GM21390 (cell line): ENCODE results near the gene ITGBL1.
A peak's percentile ranks its signal among the peaks of the same experiment; 100 is the strongest.

ENCODE experiments used
- ATAC-seq: cut with Tn5 transposase; IDR thresholded peaks from one replicate; pipeline ENCODE4 v1.9.1; 2021; ENCODE audit not compliant: unreplicated experiment

The ITGBL1 gene, protein sequence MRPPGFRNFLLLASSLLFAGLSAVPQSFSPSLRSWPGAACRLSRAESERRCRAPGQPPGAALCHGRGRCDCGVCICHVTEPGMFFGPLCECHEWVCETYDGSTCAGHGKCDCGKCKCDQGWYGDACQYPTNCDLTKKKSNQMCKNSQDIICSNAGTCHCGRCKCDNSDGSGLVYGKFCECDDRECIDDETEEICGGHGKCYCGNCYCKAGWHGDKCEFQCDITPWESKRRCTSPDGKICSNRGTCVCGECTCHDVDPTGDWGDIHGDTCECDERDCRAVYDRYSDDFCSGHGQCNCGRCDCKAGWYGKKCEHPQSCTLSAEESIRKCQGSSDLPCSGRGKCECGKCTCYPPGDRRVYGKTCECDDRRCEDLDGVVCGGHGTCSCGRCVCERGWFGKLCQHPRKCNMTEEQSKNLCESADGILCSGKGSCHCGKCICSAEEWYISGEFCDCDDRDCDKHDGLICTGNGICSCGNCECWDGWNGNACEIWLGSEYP

DNA sequence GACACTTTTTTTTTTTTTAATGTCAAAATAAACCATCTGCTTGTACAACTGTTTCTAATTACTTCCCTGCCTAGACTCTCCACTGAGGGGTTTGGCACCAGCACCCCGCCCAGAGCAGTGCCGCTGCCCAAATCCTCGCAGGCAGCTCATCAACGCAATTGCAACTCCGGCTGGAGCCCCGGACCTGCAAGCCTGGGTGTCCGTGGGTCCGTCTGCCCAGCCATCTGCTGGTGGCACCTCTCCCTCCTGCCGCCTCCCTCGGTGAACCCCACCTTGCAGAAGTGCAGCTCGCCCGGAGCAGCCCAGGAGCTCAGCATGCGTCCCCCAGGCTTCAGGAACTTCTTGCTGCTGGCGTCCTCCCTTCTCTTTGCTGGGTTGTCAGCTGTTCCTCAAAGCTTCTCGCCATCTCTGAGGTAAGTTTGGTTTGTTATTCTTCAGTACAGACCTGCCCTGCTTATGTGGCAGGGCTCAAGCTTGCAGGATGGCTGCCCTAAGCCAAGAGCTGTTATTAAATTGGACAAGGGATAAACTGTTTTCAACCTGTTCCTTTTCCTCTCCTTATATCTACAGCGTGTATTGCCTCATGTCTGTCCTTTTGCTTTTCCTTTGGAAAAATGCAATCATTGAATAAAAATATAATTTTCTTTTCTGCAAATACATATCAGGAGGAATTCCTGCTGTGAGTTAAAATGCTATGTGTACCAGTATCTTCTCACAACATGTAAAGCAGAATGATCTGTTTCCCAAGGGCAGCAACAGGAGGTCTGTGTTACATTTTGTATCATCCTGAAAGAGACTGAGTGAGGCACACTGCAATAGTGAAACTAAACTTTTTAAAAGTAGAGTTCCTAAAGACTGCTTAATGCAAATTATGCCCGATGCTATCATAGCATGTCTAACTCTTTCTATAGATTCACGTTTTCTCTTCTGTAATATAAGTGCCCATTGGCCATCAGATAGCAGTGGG, at the start of gene ITGBL1:
Gene ITGBL1 (plus strand): TSS at position 157 of the 967 bp plus-strand sequence. CDS start 159 bp downstream, at position 316.
- peak; percentile 99 for ATAC-seq

DNA sequence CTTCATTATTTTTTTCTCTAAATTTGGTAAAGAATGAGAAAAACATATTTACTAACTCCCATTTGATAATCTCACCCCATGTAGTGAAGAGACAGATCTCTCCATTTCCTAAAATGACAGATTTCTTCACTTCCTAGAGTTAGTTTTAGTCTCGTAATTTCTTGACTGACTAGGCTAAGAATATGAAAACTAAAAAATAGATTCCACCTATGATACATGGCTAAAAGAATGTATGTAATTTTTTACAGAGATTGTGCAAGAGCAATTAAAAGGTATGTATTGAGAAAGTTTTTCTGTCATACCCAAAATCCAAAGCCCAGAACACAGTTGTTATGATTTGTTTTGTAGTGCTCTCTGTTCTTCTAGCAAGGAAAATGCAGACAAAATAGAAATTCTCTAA, 45.7 kb upstream of the ITGBL1 start:
- ATAC-seq = no peak

DNA sequence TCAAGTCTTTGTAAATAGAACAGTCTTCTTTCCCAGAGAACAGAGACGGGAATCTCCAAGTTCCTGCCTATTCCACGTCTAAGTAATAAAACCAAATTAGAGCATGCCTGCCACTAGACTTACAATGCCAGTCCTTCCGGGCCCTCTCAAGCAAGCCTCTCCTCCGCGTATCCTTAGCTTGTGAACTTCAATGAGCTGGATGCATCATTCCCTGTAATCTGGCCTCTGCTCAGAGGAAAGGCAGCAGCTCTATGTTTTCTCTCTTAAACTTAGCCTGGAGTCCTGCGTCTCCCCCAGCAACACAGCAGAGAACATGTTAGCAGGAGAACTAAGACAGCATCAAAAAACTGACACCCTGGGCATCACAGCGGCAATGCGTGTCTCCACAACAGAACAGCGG, 44.3 kb upstream of the ITGBL1 start:
- ATAC-seq = no peak

DNA sequence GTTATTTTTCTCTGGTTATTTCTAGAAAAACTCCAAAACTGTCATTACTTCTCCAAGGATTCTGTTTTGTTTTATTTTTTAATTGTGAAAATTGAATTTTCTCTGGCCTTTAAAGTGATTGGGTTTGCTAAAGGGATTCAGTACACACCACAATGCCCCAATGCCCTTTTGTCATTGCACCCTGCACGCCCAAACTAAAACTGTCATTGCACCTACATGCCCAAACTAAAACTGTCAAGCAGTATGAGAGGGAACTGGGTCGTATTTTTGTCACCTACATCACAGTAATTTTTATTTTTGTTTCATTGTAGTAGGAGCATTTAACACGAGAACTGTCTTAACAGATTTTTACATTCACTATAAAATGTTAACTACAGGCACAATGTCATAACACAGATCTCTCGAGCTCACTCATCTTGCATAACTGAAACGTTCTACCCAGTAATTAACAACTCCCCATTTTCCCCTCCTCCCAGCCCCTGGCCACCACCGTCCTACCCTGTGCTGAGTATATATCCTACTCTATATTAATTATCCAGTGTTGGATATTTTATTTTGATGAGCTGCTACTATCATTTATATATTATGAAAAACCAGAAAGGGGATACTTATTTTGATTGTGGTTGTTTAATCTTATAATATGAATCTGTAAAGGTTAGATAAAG, 43.4 kb upstream of the ITGBL1 start:
- no peak for ATAC-seq

DNA sequence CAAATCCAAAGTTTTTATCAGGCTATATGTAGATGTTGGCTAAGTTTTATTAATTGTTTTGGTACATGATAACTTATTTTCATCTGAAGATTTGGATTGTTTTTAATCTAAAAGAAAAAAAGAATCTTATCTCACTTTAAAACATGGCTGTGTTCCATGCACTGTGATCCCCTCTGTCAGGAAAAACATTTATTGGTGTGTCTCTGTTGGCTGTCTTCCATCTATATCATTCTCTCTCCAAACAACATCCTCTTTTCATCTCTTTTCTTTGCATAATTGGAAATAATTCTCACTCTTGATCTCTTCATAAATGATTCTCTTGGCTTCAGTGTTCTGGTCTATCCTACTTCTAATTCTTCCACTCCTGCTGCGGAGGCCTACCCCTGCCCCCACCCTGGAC, 40.4 kb upstream of the ITGBL1 start:
- no peak for ATAC-seq

DNA sequence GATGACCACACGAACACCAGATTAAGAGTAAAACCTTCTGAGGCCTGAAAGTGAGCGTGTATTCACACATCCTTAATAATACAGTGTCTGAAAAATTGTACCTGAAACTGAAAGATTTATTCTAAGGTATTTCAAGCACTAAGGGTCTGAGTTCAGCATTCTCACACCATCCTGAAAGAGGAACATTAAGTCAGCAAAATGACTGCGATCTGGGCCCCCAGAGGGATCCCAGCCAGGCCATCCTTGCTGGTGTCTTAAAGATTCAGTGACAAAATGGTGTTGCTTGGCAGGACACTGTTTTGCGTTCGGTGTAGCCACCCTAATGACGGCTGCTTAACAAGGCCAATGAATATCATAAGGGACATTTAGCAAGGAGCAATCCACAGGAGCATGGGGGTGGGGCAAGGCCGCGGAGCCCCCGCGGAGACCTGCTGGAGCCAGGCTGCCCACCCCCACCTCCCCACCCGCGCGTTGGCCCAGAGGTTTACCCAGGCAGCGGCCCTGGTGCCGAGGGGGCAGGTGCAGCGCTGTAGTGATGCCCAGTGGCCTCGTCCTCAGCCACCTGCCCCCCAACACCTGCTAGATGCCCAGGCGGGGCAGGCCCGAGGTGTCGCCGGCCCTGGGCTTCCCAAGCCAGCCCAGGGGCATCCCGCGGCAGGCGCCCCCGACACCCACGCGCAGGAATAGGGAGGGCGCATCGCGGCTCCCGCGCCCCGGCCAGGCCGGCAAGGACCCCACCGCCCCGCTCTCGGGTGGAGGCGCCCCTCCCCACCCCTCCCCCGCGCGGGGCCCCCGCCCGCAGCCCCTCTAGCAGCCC, 36.9 kb upstream of the ITGBL1 start:
- peak; percentile 78 for ATAC-seq

DNA sequence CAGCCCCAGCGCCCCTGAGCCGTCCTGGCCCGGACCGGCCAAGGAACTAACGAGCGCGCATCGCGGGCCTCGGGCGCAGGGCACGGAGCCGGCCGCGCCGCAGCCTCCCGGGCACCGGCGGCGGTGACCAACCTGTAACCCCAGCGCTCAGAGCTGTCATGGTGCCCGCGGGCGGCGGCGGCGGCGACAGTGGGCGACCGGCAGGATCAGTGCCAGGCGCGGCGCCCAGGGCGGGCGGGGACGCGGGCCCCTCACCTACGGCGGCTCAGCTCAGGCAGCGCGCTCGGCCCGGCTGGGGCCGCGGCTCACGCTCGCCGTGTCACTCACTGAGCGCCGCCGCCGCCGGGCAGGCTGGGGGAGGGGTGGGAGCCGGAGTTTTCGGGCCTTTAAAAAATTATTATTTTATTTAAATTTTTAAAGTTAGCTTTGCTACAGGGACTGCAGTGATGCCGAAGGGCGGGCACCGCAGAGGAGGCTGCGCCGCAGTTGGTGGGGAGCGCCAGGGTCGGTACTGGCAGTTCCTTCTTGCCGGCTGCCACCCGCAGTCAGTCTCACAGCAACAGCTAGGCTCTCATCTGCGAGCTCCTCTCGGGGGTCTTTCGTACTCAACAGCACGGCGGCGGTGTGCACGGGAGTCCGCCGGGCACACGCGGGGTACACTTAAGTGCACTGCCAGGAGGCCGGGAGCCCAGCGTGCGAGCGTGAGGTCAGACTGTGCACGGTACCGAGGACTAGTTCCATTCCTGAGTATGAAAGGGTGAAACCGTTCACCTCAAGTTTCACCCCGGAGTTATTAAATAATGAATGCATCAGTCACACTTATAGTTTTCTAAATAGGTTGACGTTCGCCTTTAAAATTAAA, 36.1 kb upstream of the ITGBL1 start, which contains the start of gene NALCN:
Gene NALCN (minus strand): TSS at position 328 of the 862 bp plus-strand sequence. CDS start 17,382 bp downstream, outside the sequence.
- ATAC-seq = peak; percentile 44

DNA sequence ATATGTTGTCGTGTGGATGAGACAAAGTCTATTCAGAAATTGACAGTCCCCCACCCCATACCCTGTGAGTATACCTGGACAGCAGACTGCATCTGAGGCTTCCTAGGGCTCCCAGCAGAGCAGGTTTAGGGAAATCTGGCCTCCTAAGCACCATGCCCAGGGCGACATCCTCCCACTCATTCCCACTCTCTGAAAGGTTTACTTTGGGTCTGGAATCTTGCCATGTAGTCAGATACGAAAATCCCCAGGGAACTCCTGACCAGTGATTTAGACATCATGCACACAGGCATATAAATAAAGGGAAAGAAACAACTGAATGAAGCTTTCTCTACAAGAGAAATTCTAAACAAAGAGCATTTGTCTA, 35.5 kb upstream of the ITGBL1 start:
- ATAC-seq = no peak

DNA sequence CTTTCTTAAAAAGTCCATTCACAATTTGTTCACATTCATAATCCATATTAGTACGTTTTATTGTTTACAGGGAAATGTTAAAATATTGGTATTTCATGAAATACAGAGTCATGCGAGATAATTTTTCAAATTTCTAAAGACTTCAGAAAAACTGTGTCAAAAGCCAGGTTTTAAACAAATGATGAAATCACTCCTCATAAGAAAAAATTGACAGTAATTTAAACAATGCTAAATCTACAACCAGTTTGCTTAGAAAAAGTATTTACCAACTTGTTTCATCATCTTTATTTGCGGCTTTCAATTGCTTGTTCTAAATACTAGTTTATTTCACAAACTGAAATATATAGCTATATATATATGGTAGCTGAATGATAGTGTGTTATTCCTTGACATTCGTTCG, 35.0 kb upstream of the ITGBL1 start:
- no peak for ATAC-seq

DNA sequence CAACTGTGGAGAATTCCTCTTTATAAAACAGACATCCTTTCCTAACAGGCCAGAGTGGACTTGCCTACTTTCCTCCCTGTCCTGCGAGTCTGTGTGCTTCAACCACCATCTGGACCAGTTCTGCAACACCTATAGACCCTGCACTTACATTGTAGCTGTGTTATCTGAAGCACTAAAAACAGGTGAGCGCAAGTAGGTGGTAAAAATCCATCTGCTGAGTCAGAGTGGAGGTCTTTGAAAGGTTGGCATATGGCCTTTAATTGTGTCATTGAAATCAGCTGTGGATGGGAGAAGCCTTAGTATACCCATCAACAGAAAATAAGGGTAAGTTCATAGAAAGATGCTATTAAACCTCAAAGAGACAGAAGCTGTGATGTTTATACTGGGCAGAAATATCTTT, 28.6 kb upstream of the ITGBL1 start:
- no peak for ATAC-seq

DNA sequence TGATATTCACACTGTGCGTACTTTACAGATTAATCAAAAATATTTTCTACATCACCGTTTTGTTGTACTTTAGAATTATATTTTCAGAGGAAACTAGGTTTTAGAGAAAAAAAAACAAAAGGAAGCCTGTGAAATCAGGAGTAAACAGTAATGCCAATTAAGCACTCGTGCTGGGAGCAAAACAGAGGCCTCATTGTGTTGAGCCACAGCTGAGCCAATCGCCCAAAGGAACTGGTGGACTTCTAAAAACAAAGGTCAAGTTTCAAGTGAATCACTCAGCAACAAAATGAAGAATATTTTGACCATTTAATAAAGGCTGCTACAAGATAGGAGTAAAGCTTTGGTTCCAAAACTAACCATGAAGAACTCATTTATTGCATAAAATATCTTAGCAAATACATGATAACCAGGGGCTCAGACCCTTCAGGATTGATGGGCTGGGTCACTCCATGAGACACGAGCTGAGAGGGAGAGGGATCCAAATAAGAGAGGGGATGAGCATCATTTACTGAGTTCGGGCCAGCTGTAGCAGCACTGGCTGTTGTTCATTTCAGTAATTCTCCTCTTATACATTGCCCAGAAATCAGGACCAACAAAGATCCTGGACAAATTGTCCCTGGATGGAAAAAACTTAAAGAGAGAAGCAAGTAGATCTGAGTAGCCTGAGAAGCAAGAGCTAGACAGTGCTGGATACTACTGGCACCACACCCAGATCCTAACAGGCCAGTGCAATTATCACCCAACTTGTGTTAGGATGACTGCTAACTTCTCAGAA, 27.9 kb upstream of the ITGBL1 start:
- ATAC-seq = no peak

DNA sequence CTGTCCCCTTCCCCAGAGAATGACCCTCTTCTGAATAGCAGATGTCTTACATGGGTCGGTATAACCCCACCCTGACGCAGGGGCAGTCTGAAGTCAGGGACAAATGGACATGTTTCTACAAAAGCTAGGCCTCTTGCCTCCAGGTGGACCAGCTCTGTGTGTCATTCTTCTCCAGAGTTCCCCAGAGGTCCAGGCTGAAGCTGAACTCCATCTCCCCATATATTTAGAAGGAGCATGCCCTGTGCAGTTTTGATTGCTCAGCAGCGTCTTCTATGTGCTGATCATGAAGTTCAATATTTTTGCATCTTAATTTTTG, 27.4 kb upstream of the ITGBL1 start:
- ATAC-seq = no peak

DNA sequence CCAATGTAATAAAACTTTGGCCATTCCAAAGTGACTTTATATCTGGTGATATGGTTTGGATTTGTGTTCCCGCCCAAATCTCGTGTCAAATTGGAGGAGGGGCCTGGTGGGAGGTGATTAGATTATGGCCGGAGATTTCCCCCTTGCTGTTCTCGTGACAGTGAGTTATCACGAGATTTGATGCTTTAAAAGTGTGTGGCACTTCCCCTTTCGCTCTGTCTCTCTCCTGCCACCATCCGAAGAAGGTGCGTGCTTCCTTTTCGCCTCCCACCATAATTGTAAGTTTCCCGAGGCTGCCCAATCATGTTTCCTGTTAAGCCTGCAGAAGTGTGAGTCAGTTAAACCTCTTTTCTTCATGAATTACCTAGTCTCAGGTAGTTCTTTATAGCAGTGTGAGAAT, 26.9 kb upstream of the ITGBL1 start:
- no peak for ATAC-seq

DNA sequence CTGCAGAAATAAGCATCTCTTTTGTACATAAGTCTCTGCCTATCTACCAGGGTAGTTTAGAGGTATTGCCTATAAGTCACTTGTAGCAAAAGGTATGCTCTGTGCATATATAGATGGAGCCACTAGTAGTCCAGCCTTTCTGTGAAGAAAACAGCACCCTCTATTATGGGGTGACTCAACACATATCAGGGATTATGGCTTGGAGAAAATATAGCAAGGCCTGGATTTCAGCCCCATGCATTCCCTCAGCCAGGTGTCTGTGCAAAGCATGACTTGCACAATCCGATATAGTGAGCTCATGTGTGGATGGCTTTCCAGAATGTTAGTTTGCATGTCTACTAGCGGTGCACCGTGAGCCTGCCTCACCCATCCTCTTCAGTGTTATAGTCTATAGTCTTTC, 22.7 kb upstream of the ITGBL1 start:
- ATAC-seq = no peak

DNA sequence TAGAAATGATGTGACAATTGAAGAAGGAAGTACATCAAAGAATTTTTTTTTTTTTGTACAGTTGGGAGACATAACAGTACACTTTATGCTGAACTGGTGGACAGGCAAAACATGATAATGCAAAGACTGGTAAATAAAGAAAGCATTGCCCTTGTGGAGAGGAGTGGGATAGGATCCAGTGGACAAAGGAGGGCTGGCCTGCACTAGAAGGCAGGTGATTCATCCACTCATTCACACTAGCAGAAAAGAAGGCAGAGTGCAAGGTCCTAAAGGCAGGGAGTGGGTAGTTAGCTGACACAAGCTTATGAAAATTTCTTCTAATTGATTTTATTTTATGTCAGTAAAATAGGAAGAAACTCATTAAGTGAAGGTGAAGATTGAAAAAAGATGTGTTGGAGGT, 18.6 kb upstream of the ITGBL1 start:
- ATAC-seq = no peak

DNA sequence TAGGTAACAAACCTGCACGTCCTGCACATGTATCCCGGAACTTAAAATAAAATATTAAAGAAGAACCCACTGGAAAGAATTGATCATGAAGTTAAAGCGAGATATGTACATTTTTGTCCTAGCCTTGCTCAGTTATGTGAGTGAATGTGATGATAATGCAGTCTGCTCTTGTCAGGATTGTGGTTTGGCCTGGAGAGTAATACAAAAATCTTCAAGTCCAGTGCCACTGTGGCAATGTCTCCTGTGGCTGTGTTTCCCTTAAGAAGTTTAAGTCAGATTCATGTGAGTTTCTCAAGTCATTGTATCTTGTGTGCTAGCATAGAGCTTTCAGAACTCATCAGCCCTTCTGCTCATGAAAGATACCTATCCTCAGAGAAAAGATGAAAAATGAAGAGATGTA, 18.0 kb upstream of the ITGBL1 start:
- no peak for ATAC-seq

DNA sequence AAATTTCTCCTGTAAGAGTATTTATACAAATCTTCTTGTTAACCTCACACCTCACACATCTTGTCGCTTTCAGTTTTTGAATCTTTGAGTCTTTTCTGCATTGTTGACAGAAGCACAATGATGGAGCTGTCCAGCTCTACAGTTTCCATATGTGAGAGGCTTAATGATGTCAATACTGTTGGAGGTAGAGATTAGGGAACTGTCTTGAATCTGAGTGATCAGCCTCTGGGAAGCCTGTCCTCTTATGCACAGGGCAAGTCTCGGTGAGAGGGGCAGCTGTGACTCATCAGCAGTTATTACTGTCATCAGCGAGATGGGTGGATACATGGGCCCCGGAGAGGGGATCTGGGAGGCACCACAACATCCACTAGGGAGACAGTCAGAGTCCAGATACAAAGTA, 4.6 kb upstream of the ITGBL1 start:
- ATAC-seq = no peak

DNA sequence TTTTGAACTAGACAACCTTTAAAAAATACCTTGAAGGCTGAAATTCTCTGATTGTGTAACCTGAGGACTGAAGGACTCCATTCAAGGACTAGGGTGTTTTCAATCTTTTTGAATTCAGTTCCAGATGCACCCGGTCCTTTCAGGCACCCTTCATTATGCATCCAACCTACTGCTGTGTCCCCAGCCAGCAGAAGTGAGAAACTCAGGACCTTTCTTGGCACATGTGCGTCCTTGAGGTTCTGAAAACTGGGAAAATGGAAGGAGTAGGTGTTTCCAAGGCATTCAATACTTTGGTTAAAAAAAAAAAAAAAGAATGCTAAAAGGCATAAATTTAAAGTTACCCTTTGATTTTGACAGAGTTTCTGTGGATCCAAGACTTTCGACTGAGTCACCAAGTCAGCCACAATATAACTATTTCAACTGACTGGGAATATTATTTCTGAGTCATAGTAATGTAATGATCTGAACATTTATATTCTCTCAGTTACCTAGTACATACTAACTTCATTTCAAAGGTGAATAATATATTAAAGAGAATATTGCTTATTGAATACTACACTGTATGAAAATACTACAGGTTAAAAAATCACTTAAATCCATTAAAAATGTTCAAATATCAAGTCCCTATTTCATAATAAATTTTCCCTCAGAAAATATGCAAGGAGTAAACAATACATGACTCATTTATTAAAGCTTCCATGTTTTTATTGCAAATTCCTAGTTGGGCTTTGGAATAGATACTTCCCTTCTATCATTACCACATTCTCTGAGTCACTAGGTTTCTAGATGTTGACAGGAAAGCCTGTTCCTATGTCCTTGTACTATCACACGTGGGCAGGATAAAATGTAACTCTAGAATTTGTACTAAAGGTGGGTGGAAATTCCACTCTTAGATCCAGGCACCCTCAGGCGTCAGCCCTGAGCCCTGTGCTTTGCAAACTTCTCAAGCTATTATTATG, 2.4 kb upstream of the ITGBL1 start:
- no peak for ATAC-seq
